Ectodermal cell (in vitro differentiated cells): ENCODE results near the gene PRKCZ.

ENCODE experiments used
- H3K27ac ChIP-seq: 2 replicates; pipeline ENCODE4 v1.7.0; 2013; ENCODE audit warnings: mild to moderate bottlenecking, low read depth, low read length; ENCODE audit not compliant: insufficient read depth, poor library complexity, severe bottlenecking
- H3K27me3 ChIP-seq: 2 replicates; pipeline ENCODE4 v1.7.0; 2013; ENCODE audit warnings: mild to moderate bottlenecking, low read length; ENCODE audit not compliant: insufficient read depth, control insufficient read depth, poor library complexity, severe bottlenecking
- H3K36me3 ChIP-seq: one replicate; pipeline ENCODE4 v1.7.0; 2013; ENCODE audit warnings: low read length; ENCODE audit not compliant: control insufficient read depth, insufficient read depth
- H3K4me1 ChIP-seq: one replicate; pipeline ENCODE4 v1.7.0; 2013; ENCODE audit warnings: low read length; ENCODE audit not compliant: control insufficient read depth, insufficient read depth
- H3K4me3 ChIP-seq: 2 replicates; pipeline ENCODE4 v1.7.0; 2013; ENCODE audit warnings: low read depth, low read length, control low read depth; ENCODE audit not compliant: insufficient read depth
- H3K9me3 ChIP-seq: 2 replicates; pipeline ENCODE4 v1.7.0; 2013; ENCODE audit warnings: mild to moderate bottlenecking, low read length, moderate library complexity; ENCODE audit not compliant: control insufficient read depth
- WGBS, 2 experiments: methylation state at CpG; one replicate each; pipeline ENCODE4 v1.1.7; 2013; ENCODE audit warnings: missing lambda C conversion rate in 2 of 2; 5-methylcytosine and 5-hydroxymethylcytosine counted together

Gene PRKCZ

GRCh38 chr1:2016123-2016522 is 34.1 kb upstream of the PRKCZ start:
- Histone ChIP-seq H3K4me3 (no peak overlapping the region), H3K27me3 (peaks cover 39% of the 10 kb centered on the region), H3K4me1 (no peaks in the 10 kb centered on the region), H3K36me3 (no peaks in the 10 kb centered on the region), H3K27ac (no peak overlapping the region), H3K9me3 (no peaks in the 10 kb centered on the region)
- 93 to 94% methylated on average over 9 of the region's 9 CpGs for WGBS, 2 experiments

- 23 to 25% methylated on average over 47 of the region's 48 CpGs for WGBS, 2 experiments
- H3K27me3 ChIP-seq: peaks cover 46% of the 10 kb centered on the region
These were observed 31.7 kb upstream of the PRKCZ start for GRCh38 chr1:2018217-2019171.

GRCh38 chr1:2019172-2019543 is 31.1 kb upstream of the PRKCZ start, which contains the start of gene GABRD:
TSS of gene GABRD (plus strand) at chr1:2019345. CDS start at chr1:2019424, 79 bp downstream.
- Histone ChIP-seq H3K4me3 (no peak within 1 kb of the TSS), H3K4me1 (no peaks in the 10 kb centered on the region), H3K9me3 (no peaks in the 10 kb centered on the region), H3K27ac (no peak within 1 kb of the TSS), H3K36me3 (no peaks in the 10 kb centered on the region), H3K27me3 (peaks cover 46% of the 10 kb centered on the region)
- 0% methylated on average over 52 of the region's 60 CpGs for WGBS, 2 experiments

More at GRCh38 chr1:2018217-2019171, 31.7 kb upstream of the PRKCZ start:
- Histone ChIP-seq H3K9me3 (no peaks in the 10 kb centered on the region), H3K4me3 (no peak overlapping the region), H3K36me3 (no peaks in the 10 kb centered on the region), H3K27ac (no peak overlapping the region), H3K4me1 (no peaks in the 10 kb centered on the region)

- Histone ChIP-seq H3K27ac (no peak overlapping the region), H3K36me3 (no peaks in the 10 kb centered on the region), H3K9me3 (no peaks in the 10 kb centered on the region), H3K4me1 (no peaks in the 10 kb centered on the region), H3K4me3 (no peak overlapping the region), H3K27me3 (peaks cover 46% of the 10 kb centered on the region)
- WGBS, 2 experiments: 13 to 15% methylated on average over 61 of the region's 61 CpGs
These were observed 30.5 kb upstream of the PRKCZ start for GRCh38 chr1:2019571-2020309.

GRCh38 chr1:2020310-2020655 is 29.9 kb upstream of the PRKCZ start:
- whole genome bisulfite sequencing, 2 experiments: 78 to 88% methylated on average over 11 of the region's 11 CpGs
- H3K9me3 ChIP-seq: no peaks in the 10 kb centered on the region
- no peak overlapping the region for H3K4me3 ChIP-seq
- H3K27me3 ChIP-seq: peaks cover 46% of the 10 kb centered on the region
- no peak overlapping the region for H3K27ac ChIP-seq
- H3K4me1 ChIP-seq: no peaks in the 10 kb centered on the region
- H3K36me3 ChIP-seq: no peaks in the 10 kb centered on the region

- peaks cover 46% of the 10 kb centered on the region for H3K27me3 ChIP-seq
- 91 to 92% methylated on average over 25 of the region's 25 CpGs for WGBS, 2 experiments
- H3K9me3 ChIP-seq: no peaks in the 10 kb centered on the region
- H3K4me1 ChIP-seq: no peaks in the 10 kb centered on the region
- no peak overlapping the region for H3K4me3 ChIP-seq
- H3K27ac ChIP-seq: no peak overlapping the region
- no peaks in the 10 kb centered on the region for H3K36me3 ChIP-seq
These were observed 28.7 kb upstream of the PRKCZ start for GRCh38 chr1:2021550-2021949.

GRCh38 chr1:2022063-2022770 is 28.0 kb upstream of the PRKCZ start:
- Histone ChIP-seq H3K4me1 (no peaks in the 10 kb centered on the region), H3K9me3 (no peaks in the 10 kb centered on the region), H3K36me3 (no peaks in the 10 kb centered on the region), H3K27me3 (peaks cover 45% of the 10 kb centered on the region), H3K4me3 (no peak overlapping the region), H3K27ac (no peak overlapping the region)
- WGBS, 2 experiments: 86 to 88% methylated on average over 21 of the region's 21 CpGs

GRCh38 chr1:2023187-2023586 is 27.0 kb upstream of the PRKCZ start:
- no peaks in the 10 kb centered on the region for H3K4me1 ChIP-seq
- H3K27me3 ChIP-seq: peaks cover 35% of the 10 kb centered on the region
- no peak overlapping the region for H3K27ac ChIP-seq
- H3K36me3 ChIP-seq: no peaks in the 10 kb centered on the region
- no peaks in the 10 kb centered on the region for H3K9me3 ChIP-seq
- 88 to 90% methylated on average over 9 of the region's 9 CpGs for WGBS, 2 experiments
- no peak overlapping the region for H3K4me3 ChIP-seq

- H3K27ac ChIP-seq: no peak overlapping the region
- 92% methylated on average over 10 of the region's 10 CpGs for WGBS, 2 experiments
These were observed 25.8 kb upstream of the PRKCZ start for GRCh38 chr1:2024451-2024850.

GRCh38 chr1:2024887-2025286 is 25.3 kb upstream of the PRKCZ start:
- Histone ChIP-seq H3K4me3 (no peak overlapping the region), H3K36me3 (no peaks in the 10 kb centered on the region), H3K27me3 (peaks cover 20% of the 10 kb centered on the region), H3K9me3 (no peaks in the 10 kb centered on the region), H3K4me1 (no peaks in the 10 kb centered on the region), H3K27ac (no peak overlapping the region)
- WGBS, 2 experiments: 90 to 91% methylated on average over 18 of the region's 18 CpGs

More at GRCh38 chr1:2024451-2024850, 25.8 kb upstream of the PRKCZ start:
- peaks cover 24% of the 10 kb centered on the region for H3K27me3 ChIP-seq
- no peaks in the 10 kb centered on the region for H3K4me1 ChIP-seq
- H3K4me3 ChIP-seq: no peak overlapping the region
- no peaks in the 10 kb centered on the region for H3K9me3 ChIP-seq
- no peaks in the 10 kb centered on the region for H3K36me3 ChIP-seq
